ENCODE measurements around the gene CSRP3.

CSRP3 gene

DNA sequence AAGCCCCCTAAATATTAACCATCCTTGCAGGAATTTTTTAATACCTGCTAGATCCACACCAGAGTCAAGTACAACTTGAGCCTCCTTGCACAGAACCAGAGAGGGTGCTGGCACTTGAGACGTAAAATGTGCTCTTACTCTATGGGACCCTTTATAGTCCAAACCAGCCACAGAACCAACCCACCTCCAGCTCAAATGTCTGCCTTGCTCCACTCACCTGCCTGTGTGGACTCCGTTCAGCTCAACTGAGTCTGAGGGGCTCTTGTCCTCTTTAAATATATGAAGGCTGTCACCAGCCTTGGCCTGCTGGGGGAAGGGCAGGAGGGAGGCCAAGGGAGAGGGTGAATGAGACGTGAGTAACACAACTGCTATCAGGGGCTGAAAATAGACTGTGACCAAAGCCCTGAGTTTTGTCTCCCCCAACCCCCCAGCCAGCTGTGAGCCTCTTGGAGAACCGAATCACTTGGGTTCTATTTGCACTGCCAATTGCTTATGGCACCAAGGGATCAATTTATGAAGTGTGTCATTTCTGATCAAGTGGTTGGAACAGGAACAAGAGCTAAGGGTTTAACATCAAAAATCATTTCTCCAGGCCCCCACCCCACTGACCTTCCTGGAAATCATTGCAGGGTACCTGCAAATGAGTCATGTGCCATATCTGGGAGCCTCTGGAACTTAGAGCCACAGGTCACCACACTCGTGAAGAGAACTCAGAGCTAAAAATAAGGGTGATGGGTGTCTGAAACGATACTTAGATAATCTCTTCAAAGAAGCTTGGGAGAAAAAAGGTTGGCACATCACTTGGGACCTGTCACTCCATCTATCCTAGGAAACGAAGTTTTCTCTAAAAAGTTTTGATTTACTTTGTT is at the start of gene CSRP3:
Gene CSRP3, minus strand, starts transcription at position 247 of the 869 bp plus-strand sequence. CDS start 9,535 bp downstream, outside the sequence.
- no peak for DNase-seq

DNA sequence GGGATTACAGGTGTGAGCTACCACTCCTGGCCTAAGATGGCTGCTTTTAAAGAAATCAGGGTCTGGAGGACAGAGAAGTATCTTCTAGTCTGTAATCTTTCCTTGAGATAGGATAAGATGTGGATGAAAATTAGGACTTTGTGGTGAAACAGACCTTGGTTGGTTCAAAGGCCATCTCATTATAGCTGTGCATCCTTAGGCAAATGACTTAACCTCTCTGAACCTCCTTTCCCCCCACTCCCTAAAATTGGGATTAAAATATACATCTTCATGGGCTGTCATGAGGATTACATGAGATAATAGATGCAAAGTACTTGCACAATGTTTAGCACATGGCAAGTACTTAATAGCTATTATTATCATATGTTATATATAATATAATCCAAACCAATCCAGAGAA is 49.8 kb upstream of the CSRP3 start:
- no peak for DNase-seq

DNA sequence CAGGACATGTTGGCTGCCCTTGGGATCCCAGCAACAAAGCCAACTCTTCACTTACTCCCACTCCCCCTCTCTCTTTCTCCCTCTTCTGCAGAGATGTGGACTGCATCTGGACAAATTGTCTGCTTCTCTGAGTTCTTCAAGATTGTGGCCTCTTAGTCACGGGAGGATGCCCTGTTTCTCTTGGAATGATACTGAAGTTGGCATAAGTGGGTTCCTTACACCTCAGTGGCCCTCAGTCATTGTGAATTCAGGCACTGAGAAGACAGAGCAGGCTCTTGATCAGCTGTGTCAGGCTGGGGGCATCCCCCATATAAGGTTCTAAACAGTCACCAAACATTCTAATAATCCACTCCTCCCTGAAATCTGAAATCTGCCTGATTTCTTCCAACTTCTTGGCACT is 45.0 kb upstream of the CSRP3 start:
- DNase-seq = no peak

DNA sequence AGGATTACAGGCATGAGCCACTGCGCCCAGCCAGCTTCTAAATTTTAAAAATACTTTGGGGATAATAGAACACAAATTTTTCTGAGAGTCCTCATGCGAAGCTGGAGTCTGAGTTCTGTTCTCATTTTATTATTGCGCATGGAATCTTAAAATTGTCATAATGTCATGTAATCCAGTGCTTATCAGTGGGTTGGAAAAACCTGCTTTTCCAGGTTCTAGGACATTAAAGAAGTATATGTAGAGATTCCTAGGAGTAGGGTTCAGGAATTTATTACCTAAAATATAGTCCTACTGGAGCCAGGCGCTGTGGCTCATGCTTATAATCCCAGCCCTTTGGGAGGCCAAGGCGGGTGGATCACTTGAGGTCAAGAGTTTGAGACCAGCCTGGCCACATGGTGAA is 43.6 kb upstream of the CSRP3 start:
- no peak for DNase-seq

DNA sequence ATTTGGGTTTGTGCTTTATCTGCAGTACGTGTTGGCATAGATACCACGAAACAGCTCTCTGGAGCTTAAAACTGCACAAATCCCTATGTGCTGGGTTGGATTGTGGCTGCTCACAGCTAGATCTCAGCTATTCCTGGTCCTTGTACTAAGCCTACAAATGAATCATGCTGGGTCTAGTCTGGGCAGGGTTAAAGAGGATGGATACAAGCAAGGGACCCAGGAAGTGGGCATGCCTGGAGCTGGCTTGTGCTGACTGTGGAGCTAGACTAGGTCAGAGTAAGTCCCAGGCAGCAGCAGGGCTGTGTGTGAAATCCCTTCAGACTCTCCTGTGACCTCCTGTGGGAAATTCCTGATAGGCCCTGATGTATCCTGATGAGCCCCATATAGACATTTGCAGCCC is 42.8 kb upstream of the CSRP3 start:
- no peak for DNase-seq

DNA sequence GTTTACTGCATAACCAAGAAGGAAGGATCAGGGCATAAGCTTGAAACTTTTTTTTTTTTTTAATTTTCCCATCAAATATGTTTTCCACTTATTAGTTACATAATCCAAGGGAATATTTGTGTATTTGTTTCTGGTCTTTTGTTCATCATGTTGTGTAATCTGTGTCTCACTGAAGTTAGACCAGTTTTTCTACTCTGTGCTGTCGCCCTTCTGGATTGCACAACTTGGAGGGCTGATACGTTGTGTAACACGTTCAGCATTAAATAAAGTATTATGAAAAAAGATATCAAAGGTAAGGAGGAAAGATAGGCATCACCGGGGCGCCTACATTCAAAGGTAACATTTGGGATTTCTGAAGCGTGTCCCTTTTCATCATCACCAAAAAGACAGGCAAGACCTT is 42.3 kb upstream of the CSRP3 start:
- no peak for DNase-seq

DNA sequence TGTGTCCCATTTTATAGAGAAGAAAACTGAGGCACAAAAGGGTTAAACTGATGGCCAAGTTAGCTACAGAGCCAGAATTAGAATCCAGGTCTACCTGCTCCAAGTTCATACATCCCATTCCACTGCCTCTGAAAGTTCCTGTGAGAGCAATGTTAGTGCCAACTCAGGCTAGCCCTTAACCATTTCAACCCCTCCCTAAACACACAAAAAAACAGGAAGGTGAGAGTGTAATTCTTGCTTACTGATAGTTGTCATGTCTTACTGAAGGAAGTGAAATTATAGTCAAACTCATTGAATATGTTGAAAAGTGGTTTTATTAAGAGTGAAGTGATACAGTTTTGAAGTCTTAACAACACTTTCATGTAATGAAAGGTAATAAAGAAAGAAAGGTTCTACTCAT is 41.8 kb upstream of the CSRP3 start:
- no peak for DNase-seq

DNA sequence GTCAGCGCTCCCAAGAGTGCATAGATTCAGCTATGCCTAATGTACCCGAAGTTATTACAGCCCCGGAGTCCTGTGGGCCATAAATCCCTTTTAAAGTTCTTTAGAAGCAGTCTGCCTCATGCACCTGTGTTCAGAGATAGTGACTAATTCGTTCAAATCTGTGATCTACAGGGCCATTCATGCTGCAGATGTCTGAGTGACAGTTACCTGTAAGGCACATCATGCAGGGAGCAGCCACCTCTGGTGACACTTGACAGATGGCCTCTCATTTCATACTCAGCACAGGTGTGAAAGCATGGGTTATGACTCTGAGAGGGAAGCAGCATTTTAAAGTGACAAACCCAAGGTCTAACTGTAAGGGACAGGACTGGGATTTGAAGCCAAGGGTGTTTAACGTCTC is 41.4 kb upstream of the CSRP3 start:
- no peak for DNase-seq

DNA sequence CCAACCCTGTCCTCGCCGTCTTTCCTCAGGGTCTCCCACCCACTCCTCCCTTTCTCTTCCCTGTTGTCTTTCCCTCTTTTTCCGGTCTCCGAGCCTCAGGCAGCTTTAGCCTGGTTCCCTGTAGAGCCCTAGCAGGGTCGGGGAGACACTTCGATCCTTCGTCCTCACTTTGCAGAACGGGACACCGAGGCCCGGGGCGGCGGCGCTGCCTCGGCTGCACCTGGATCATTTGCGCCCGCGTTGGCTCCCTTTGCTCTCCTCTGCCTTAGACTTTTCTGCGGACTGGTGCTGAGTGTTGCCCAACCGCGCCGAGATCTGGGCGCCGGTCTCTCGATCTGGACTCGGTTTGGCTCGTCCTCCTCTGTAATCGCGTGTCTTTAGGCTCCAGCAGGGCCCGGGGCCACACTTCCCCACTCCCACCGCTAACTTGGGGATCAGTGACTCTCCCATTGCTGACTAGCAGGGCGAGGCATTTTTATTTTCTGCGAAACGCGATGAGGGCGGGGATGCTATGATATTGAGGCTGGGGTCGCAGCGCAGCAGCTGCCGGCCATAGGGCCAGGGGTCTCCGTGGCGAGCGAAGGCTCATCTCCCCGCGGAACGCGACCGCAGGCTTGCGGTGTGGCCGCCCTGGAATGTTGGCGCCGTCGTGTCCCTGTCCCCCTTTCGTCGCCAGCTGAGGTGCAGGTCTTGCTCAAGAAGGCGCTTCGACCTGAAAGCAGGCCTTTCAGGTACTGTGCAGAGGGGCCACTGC is 40.6 kb upstream of the CSRP3 start:
- no peak for DNase-seq

DNA sequence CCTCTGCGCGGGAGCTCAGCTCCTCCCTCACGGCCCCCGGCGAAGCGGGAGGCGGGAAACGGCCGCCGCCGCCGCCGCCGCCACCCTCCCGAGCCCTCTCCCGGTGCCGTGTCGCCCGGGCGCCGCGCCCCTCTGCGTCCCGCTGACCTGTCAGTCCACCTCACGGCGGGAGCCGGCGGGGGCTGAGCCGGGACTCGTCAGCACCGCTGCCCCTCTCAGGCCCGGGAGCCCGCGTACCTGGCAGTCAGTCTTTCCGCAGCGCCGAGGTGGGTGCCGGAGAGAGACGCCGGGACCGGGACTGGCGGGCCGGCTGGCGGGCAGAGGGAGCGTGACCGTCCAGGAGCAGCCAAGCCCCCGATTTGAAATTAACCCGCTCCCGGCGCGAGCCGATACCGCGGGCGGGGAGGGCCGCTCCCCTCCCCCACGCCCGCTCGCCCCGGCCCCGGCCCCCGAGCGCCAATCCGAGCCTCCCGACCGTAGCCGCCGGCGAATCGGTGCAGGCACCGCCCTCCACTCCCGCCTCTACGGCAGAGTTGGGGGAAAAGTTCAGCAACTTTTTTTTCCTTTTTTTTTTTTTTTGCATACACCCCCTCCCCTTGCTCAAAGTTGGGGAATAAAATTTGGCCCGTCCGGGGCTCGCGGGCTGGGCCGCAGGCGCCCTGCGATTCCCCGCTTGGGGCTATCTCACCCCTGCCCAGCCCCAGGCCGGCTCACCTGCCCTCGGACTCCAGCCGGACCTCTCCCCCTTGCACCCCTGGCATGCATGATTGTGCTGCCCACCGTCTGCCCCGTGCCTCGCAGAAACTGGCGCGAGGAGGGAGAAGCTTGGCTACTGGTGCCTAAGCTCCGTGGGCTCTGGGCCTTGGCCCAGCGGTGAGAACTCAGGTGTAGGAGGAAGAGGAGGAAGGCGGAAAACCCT is 39.7 kb upstream of the CSRP3 start:
- no peak for DNase-seq

DNA sequence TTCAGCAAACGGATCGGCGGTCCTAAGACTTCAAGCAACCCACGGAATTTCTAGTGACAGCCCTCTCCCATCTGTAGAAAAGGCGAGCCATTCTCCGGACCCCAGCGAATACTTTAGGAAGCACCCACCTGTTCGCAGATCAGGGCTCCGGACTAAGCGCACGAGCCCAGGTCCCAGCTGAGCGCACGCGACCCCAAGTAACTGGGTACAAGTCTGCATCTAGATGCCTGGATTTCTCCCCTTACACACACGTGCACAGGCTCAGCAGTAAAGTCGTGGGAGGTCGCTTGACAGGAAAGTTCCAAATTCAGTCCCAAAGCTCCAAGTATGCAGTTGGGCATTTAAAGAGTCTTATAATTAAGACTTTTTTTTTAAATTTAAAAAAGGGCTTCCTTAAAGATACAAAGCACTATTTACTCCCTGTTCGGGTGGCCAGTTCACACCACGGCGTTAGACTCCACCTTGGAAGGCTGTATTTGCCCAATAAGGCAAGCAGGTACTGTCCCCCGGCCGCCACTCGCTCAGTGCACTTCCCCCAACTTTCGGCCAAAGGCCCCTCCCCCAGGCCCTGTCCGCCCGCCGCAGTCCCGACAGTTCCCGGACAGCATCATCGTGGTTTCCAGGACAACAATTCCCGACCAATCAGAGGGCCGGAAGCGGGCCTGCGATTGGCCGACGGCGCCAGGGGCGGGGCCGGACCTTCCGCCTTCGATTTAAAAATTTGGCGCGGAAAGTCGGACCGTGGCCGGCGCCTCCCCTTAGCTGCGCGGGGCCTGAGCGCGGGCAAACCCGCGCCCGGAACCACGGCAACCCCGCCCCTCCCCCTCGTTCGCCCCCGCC is 38.9 kb upstream of the CSRP3 start, which contains the start of gene E2F8:
Gene E2F8, minus strand, starts transcription at position 526 of the 840 bp plus-strand sequence. CDS start 824 bp downstream, outside the sequence.
- DNase-seq = peak; percentile 69 to 70

DNA sequence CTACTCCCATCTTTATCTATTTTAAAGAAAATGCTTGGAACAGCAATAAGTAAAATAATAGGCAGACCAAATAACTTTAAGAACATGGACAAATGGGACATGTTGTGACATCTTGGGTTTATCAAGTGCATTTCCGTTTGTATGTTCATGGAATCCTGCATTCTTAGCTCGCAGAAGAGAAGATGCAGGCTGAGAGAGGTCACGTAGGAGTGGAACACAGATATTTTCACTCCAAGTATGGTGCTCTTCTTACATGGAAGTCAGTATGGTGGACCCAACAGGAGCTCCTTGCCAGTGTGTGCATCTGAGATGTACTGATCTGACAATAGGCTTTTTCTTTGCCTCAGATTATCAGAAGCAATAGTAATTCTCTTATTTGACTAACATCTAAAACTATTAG is 37.3 kb upstream of the CSRP3 start:
- DNase-seq = no peak

DNA sequence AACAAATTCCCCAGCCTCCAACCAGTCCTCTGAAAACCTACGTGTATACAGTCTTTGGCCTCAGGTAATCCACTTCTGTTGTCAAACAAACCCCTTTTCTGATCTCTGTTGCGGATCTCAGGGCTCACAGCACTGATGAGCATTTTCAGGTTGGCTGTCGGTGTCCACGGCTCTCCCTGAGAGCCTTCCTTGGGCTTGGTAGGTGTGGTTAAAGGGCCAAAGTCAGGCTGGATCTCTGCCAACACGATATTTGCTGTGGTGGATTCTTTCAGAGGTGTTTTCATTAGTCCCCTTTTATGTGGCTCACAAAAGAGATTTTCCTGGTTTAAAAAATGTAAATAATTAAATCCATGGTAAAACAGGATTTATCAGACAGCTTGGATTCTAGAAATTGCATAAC is 36.0 kb upstream of the CSRP3 start:
- DNase-seq = no peak

DNA sequence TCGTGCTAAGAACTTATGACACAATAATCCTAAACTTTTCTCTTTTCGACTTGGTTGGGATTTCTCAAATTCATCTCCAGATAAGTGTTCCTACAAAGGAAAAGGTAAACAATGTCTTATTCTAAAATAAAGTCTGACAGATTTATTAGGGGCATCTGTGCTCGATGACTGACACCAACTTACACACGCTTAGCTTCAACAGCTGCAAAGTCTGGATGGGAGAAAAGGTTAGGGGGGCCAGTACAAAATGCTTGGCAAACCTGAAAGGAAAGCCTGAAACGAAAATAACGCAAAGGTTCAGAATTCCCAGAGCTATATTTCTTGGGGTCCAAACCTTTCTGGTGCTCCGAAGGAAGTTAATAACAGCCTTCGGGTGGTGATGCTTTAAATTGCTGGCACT is 35.6 kb upstream of the CSRP3 start:
- DNase-seq = no peak

DNA sequence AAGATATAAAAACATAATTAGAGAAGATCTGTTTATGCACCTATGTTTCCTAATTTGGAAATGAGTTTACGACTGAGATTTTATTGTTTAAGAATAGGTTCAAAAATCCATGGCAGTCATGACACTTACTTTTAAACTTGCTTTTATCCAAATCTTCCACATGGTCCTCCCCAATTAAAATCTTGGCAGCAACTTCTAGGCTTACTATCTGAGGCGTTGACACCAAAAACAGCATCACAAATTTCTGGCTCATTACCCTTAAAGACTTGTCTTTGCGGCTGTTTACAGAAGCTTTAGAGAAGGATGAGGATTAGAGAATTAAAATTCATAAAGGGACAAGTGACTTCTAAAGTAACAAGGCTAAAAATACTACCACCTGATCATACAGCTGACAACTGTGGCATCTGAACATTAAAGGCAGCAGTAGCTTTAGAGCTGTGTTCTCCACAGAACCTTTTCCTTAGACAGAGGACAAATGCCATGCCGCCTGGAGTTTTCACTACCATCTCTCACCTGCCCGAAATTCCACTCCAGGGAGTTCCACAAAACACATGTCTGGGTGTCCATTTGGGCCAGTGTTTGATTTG is 32.5 kb upstream of the CSRP3 start:
- no peak for DNase-seq

DNA sequence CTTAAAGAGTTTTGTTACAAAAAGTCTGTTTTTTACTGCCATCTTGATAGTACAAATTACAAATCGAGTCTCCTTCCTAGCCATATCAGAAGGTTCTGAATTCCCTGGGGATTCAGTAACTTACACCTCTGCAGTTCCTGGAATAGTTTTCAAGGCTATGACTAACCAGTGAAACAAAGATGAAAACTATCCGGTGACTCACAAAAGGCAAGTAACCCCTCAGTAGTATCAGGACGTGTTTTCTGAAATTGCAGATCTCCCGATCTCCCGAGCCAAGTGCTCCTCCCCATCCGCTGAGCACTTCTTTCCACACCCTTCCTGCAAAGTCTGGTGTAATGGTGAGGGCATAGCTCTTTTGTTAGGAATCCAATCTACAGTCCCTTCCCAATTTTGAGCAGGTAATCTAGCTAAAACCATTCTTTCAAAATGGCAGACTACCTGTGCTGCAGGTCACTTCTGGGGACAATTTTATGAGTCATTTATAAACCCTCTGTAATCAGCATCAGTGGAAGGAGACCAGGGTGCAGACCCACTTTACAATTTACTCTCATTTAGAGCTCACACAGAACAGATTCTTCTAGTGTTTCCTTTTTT is 31.2 kb upstream of the CSRP3 start:
- DNase-seq = no peak

DNA sequence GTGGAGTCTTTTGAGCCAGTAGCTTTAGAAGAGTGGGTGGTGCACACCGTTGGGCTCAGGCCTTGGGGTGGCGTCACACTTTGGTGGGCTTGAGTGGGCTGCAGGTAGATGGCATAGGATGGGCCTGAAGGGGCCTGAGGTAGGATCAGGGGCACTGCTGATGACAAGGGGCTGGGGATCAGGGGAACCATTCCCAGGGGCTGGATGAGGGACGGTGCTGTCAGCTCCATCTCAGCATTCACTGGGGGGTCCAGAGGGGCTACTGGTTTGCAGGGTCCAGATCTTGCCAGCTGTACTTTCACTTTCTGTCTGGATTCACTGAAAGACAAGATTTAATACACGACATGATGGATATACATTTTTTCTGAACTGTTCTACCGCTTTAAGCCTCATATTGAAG is 27.9 kb upstream of the CSRP3 start:
- no peak for DNase-seq

DNA sequence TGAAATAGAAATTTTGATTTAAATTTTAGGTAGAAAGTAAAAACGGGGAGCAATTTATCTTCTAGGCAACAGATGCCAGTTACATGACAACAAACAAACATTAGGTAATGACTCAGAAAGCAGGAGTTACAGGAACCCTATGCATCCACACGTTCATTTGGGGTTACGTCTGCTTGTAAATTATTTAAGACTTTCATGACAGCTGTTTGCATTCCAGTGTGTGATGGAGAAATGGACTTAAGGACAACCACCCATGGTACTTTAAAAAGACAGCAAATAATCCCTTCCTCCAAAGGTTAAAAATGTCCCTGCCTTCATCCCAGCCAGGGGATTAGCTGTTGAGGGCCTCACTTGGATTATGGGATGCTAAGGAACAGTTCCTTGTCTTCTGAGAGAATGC is 27.2 kb upstream of the CSRP3 start:
- DNase-seq = no peak

DNA sequence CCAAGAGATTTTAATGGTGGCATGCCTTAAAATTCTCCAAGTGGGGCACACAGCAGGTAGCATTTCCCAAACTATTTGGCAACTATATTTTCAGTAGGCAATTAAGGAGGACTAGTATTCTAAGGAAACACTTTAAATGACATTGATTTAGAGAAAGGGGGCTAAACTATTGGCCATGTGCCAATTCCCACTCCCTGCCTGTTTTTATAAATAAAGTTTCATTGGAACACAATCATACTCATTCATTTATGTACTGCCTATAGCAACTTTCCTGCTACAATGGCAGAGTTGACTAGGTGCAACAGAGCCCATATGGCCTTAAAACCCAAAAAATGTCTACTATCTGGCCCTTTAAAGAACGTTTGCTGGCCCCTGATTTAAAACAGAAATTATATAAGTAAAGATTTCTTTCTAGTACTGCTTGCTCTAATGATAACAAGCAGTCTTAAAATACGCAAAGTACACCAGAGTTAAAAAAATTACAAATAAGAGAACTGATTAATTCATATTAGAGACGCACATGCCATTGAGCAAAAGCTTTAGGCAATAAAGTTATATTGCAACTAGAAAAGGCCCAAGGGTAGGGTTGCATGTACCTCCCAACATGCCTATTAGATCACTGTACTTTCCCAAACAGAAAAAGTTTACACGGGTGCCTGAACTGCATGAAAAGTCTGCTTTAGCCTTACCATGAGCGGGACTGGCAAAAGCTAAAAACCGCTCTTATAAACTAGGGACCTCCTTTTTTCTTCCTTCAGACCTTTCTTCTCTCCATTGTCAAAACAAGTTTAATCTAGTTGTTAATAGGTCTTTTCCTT is 24.8 kb upstream of the CSRP3 start:
- DNase-seq = no peak

DNA sequence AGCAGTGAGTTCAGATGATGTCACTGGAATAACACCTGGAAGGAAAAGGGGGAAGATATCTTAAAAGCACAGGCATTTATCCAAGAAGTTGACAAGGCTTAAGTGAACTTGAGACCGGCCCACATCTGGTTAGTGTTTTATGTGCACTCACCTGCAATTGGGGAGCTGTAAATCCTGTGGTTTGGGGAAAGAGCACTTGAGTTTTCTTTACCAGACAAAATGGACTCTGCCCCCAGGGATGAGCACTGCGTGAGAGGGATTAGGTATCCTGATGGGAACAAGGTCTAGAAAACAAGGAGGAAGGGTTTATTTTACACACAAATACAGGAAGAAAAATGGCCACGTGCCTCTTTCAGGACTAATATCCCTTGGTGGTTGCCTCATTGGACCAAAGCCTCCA is 23.8 kb upstream of the CSRP3 start:
- DNase-seq = no peak

Data from activated CD4-positive, alpha-beta T cell treated with anti-CD3 and anti-CD28 coated beads, Interleukin-2, amount 50 U/mL, for 4 hours (primary cell).